Keratinocyte (primary cell): Measurements from ENCODE around the gene KLHL29. TPM values are rescaled to one million over a fixed set of nuclear protein-coding genes. Genes with fewer than 3 reads are reported as not detected.

ENCODE experiments used
- DNase-seq: peaks from one replicate; pipeline ENCODE4 v3.0.0-alpha.2; 2011; ENCODE audit warnings: low read depth, missing footprints, low spot score
- FAIRE-seq: peaks from 2 replicates; lab custom pipeline; 2011; peaks lifted over from hg19 to GRCh38; lab: Jason Lieb, UNC
- H2AFZ ChIP-seq: 2 replicates; pipeline ENCODE4 v1.6.0; 2012; ENCODE audit warnings: low read length, control low read depth, inconsistent platforms; ENCODE audit not compliant: control insufficient read depth
- H3K27ac ChIP-seq: 2 replicates; pipeline ENCODE4 v1.5.1; 2011; ENCODE audit warnings: low read length; ENCODE audit not compliant: control insufficient read depth, insufficient read depth
- H3K27me3 ChIP-seq: 3 replicates; pipeline ENCODE4 v1.6.0; 2011; ENCODE audit warnings: low read length; ENCODE audit not compliant: control insufficient read depth, insufficient read depth; ENCODE audit errors: extremely low read depth
- H3K36me3 ChIP-seq, 2 experiments: 2 replicates in 1 of 2; 3 replicates in 1 of 2; pipeline ENCODE4 v1.5.1; 2011; ENCODE audit warnings: low read length in 2 of 2, mild to moderate bottlenecking in 1 of 2; ENCODE audit not compliant: control insufficient read depth in 2 of 2, insufficient read depth in 2 of 2; ENCODE audit errors: extremely low read depth in 1 of 2
- H3K4me1 ChIP-seq: 3 replicates; pipeline ENCODE4 v1.5.1; 2011; ENCODE audit warnings: low read length; ENCODE audit not compliant: control insufficient read depth, insufficient read depth; ENCODE audit errors: extremely low read depth
- H3K4me2 ChIP-seq: 3 replicates; pipeline ENCODE4 v1.6.0; 2011; ENCODE audit warnings: low read depth, low read length; ENCODE audit not compliant: control insufficient read depth, insufficient read depth; ENCODE audit errors: extremely low read depth
- H3K4me3 ChIP-seq, 3 experiments: fragments of 200-600 bp in 1 of 3; sonication (generic) in 1 of 3; 2 replicates in 2 of 3; 3 replicates in 1 of 3; pipeline ENCODE4 v1.5.1; 2011 to 2016; ENCODE audit warnings: low read length in 3 of 3, mild to moderate bottlenecking in 3 of 3, control low read depth in 2 of 3, inconsistent platforms in 1 of 3, low read depth in 1 of 3, mixed read lengths in 1 of 3, mixed run types in 1 of 3, moderate library complexity in 1 of 3; ENCODE audit not compliant: control insufficient read depth in 2 of 3, insufficient read depth in 2 of 3; ENCODE audit errors: extremely low read depth in 1 of 3
- H3K79me2 ChIP-seq: 2 replicates; pipeline ENCODE4 v1.6.0; 2012; ENCODE audit warnings: low read length; ENCODE audit not compliant: control insufficient read depth, insufficient read depth
- H3K9ac ChIP-seq: 3 replicates; pipeline ENCODE4 v1.6.0; 2011; ENCODE audit warnings: low read length; ENCODE audit not compliant: control insufficient read depth, insufficient read depth; ENCODE audit errors: extremely low read depth
- H3K9me1 ChIP-seq: 3 replicates; pipeline ENCODE4 v1.6.0; 2011; ENCODE audit warnings: low read length; ENCODE audit not compliant: control insufficient read depth, insufficient read depth; ENCODE audit errors: extremely low read depth
- H3K9me3 ChIP-seq: 2 replicates; pipeline ENCODE4 v1.5.1; 2012; ENCODE audit warnings: low read depth, low read length; ENCODE audit not compliant: control insufficient read depth
- H4K20me1 ChIP-seq: 3 replicates; pipeline ENCODE4 v1.6.0; 2011; ENCODE audit warnings: low read length; ENCODE audit not compliant: control insufficient read depth, insufficient read depth; ENCODE audit errors: extremely low read depth
- CTCF ChIP-seq, 3 experiments: IDR thresholded peaks in 1 of 3; conservative IDR thresholded peaks in 1 of 3; optimal IDR thresholded peaks in 1 of 3; 2 replicates in 2 of 3; 3 replicates in 1 of 3; pipeline versions ENCODE3 to v1.5.1; 2011; ENCODE audit warnings: low read length in 3 of 3, mild to moderate bottlenecking in 3 of 3, moderate library complexity in 2 of 3, control low read depth in 1 of 3, inconsistent platforms in 1 of 3; ENCODE audit not compliant: insufficient read depth in 2 of 3; ENCODE audit errors: extremely low read depth in 1 of 3
- EZH2 ChIP-seq: IDR thresholded peaks from one replicate; pipeline ENCODE4 v1.6.1; 2012; ENCODE audit warnings: inconsistent platforms, mild to moderate bottlenecking, low read length, moderate library complexity
- dilution Hi-C: fragments of 300-500 bp; cut with MboI; formaldehyde crosslinking; loops from one replicate; pipeline ENCODE4 v1.7.0; 2020; ENCODE audit warnings: low sequenced_read_pairs; ENCODE audit not compliant: extremely low pct_ligation_motif_present
- polyA plus RNA-seq, 5 experiments: library from polyadenylated mRNA; depleted of rRNA in 3 of 5; stranded (reverse) in 3 of 5; stranded (forward) in 1 of 5; unstranded in 1 of 5; fragments of >200 nt; gene quantifications; 1 replicate in 1 of 5; 2 replicates in 3 of 5; 3 replicates in 1 of 5; pipeline versions ENCODE4 v1.2.1 to v1.2.3, GENCODE V29; 2011 to 2012; ENCODE audit warnings: missing spikeins in 2 of 5, low read depth in 1 of 5, low replicate concordance in 1 of 5

KLHL29 gene
- polyA plus RNA-seq, 1 donor (not counting 4 experiments of a cell fraction or from before 2014, with no cell fraction given) = 4.7 TPM

GRCh38 chr2:23413641-23414040, 28.7 kb downstream of the KLHL29 start:
- no peak overlapping the region for H3K9ac ChIP-seq
- no peak for TF ChIP-seq EZH2
- TF ChIP-seq CTCF (optimal IDR thresholded peaks at IDR 0.05 in 1 of 3, IDR thresholded peaks at IDR 0.05 in 1 of 3, conservative IDR thresholded peaks at IDR 0.05 in 1 of 3; ENCODE audit: extremely low read depth in 1 of 3, insufficient read depth in 2 of 3, low read length in 3 of 3) = no peak
- H3K4me3 ChIP-seq = no peak overlapping the region
- no peak overlapping the region for H3K27ac ChIP-seq
- no peaks in the 10 kb centered on the region for H3K9me3 ChIP-seq
- H2AFZ ChIP-seq = no peak overlapping the region
- FAIRE-seq (no peak), DNase-seq (no peak)
- H3K79me2 ChIP-seq = peaks cover 12% of the 10 kb centered on the region
- H3K4me1 ChIP-seq = peaks cover 28% of the 10 kb centered on the region
- H3K27me3 ChIP-seq = no peaks in the 10 kb centered on the region
- no peaks in the 10 kb centered on the region for H3K9me1 ChIP-seq
- H3K36me3 ChIP-seq = peaks cover 0 to 2% of the 10 kb centered on the region in 2 experiments
- H3K4me2 ChIP-seq = no peak overlapping the region
- H4K20me1 ChIP-seq = no peaks in the 10 kb centered on the region
- dilution Hi-C loops = no loop called here

GRCh38 chr2:23414106-23414505, 29.1 kb downstream of the KLHL29 start:
- H3K4me2 ChIP-seq = no peak overlapping the region
- H3K9me3 ChIP-seq = no peaks in the 10 kb centered on the region
- peaks cover 28% of the 10 kb centered on the region for H3K4me1 ChIP-seq
- H2AFZ ChIP-seq = no peak overlapping the region
- H4K20me1 ChIP-seq = no peaks in the 10 kb centered on the region
- TF ChIP-seq EZH2 (no peak), CTCF (optimal IDR thresholded peaks at IDR 0.05 in 1 of 3, IDR thresholded peaks at IDR 0.05 in 1 of 3, conservative IDR thresholded peaks at IDR 0.05 in 1 of 3; ENCODE audit: extremely low read depth in 1 of 3, insufficient read depth in 2 of 3, low read length in 3 of 3) (no peak)
- no peak overlapping the region for H3K9ac ChIP-seq
- H3K79me2 ChIP-seq = peaks cover 7% of the 10 kb centered on the region
- H3K27ac ChIP-seq = no peak overlapping the region
- no peaks in the 10 kb centered on the region for H3K27me3 ChIP-seq
- no peaks in the 10 kb centered on the region for H3K9me1 ChIP-seq
- FAIRE-seq = no peak
- no peak overlapping the region for H3K4me3 ChIP-seq
- no peak for DNase-seq
- H3K36me3 ChIP-seq = peaks cover 0 to 2% of the 10 kb centered on the region in 2 experiments
- dilution Hi-C loops = no loop called here
